ENCODE data around the gene RASA2.
"Not testable (repeated sequence)": the region's sequence is repeated elsewhere in the genome, so short reads cannot be mapped to it uniquely, and the experiment has no call there.

Gene RASA2

GRCh38 chr3:141532609-141533008 is 45.8 kb downstream of the RASA2 start:
- no peaks in the 10 kb centered on the region for H3F3A ChIP-seq (ENCODE audit: low read depth)
- TF ChIP-seq EZH2phosphoT487 (IDR thresholded peaks at IDR 0.05; ENCODE audit: borderline replicate concordance), result no peak
- no peak for TF ChIP-seq CTCF (conservative IDR thresholded peaks at IDR 0.05; ENCODE audit: low read length)
- no peaks in the 10 kb centered on the region for H3K9me2 ChIP-seq (replicated peaks; ENCODE audit: low read depth, low read length)
- H3K4me3 ChIP-seq (ENCODE audit: low read length, poor library complexity, severe bottlenecking), result no peak overlapping the region
- H3K9ac ChIP-seq (ENCODE audit: low read depth, low read length, poor library complexity, severe bottlenecking), result no peak overlapping the region
- H3K79me2 ChIP-seq (ENCODE audit: insufficient read depth, low read length), result no peaks in the 10 kb centered on the region
- H4K20me1 ChIP-seq (ENCODE audit: insufficient read depth, low read length, poor library complexity, severe bottlenecking), result no peaks in the 10 kb centered on the region
- no peak overlapping the region for H2AFZ ChIP-seq (ENCODE audit: low read length)
- H3K27me3 ChIP-seq (ENCODE audit: insufficient read depth, low read length, poor library complexity, severe bottlenecking), result no peaks in the 10 kb centered on the region
- H3K4me2 ChIP-seq (ENCODE audit: low read depth, low read length, poor library complexity, severe bottlenecking), result no peak overlapping the region
- H3K4me1 ChIP-seq (ENCODE audit: insufficient read depth, low read length, poor library complexity, severe bottlenecking), result peaks cover 16% of the 10 kb centered on the region
- H3K9me3 ChIP-seq (ENCODE audit: insufficient read depth, low read depth, low read length), result peaks cover 14% of the 10 kb centered on the region; the same call in 1 of the 2 replicates
- peaks cover 28% of the 10 kb centered on the region for H3K36me3 ChIP-seq (ENCODE audit: insufficient read depth, low read length)

- not testable (repeated sequence) for H3K4me3 ChIP-seq (ENCODE audit: low read length, poor library complexity, severe bottlenecking); H4K20me1 ChIP-seq (ENCODE audit: insufficient read depth, low read length, poor library complexity, severe bottlenecking); H3K9ac ChIP-seq (ENCODE audit: low read depth, low read length, poor library complexity, severe bottlenecking); H3K4me1 ChIP-seq (ENCODE audit: insufficient read depth, low read length, poor library complexity, severe bottlenecking); H3K79me2 ChIP-seq (ENCODE audit: insufficient read depth, low read length); H3K4me2 ChIP-seq (ENCODE audit: low read depth, low read length, poor library complexity, severe bottlenecking); H3K9me2 ChIP-seq (replicated peaks; ENCODE audit: low read depth, low read length); H2AFZ ChIP-seq (ENCODE audit: low read length); H3K27me3 ChIP-seq (ENCODE audit: insufficient read depth, low read length, poor library complexity, severe bottlenecking); H3F3A ChIP-seq (ENCODE audit: low read depth)
- Histone ChIP-seq H3K36me3 (ENCODE audit: insufficient read depth, low read length) (peaks cover 34% of the 10 kb centered on the region), H3K9me3 (ENCODE audit: insufficient read depth, low read depth, low read length) (peaks cover 14% of the 10 kb centered on the region; the same call in 1 of the 2 replicates)
Measured at GRCh38 chr3:141536017-141536416, 49.2 kb downstream of the RASA2 start.

GRCh38 chr3:141537856-141538255 is 51.0 kb downstream of the RASA2 start:
- Histone ChIP-seq H3K4me2 (ENCODE audit: low read depth, low read length, poor library complexity, severe bottlenecking) (no peak overlapping the region), H3K9ac (ENCODE audit: low read depth, low read length, poor library complexity, severe bottlenecking) (no peak overlapping the region), H2AFZ (ENCODE audit: low read length) (no peak overlapping the region), H3K9me3 (ENCODE audit: insufficient read depth, low read depth, low read length) (peaks cover 20% of the 10 kb centered on the region; the same call in 1 of the 2 replicates), H3K27me3 (ENCODE audit: insufficient read depth, low read length, poor library complexity, severe bottlenecking) (no peaks in the 10 kb centered on the region), H3K4me3 (ENCODE audit: low read length, poor library complexity, severe bottlenecking) (no peak overlapping the region), H3K4me1 (ENCODE audit: insufficient read depth, low read length, poor library complexity, severe bottlenecking) (no peaks in the 10 kb centered on the region), H4K20me1 (ENCODE audit: insufficient read depth, low read length, poor library complexity, severe bottlenecking) (no peaks in the 10 kb centered on the region), H3K36me3 (ENCODE audit: insufficient read depth, low read length) (peaks cover 48% of the 10 kb centered on the region), H3K9me2 (replicated peaks; ENCODE audit: low read depth, low read length) (no peaks in the 10 kb centered on the region), H3K79me2 (ENCODE audit: insufficient read depth, low read length) (no peaks in the 10 kb centered on the region), H3F3A (ENCODE audit: low read depth) (no peaks in the 10 kb centered on the region)
- TF ChIP-seq EZH2phosphoT487 (IDR thresholded peaks at IDR 0.05; ENCODE audit: borderline replicate concordance) (no peak), CTCF (conservative IDR thresholded peaks at IDR 0.05; ENCODE audit: low read length) (no peak)

GRCh38 chr3:141538568-141539240 is 51.9 kb downstream of the RASA2 start:
- Histone ChIP-seq H4K20me1 (ENCODE audit: insufficient read depth, low read length, poor library complexity, severe bottlenecking) (no peaks in the 10 kb centered on the region), H3K27me3 (ENCODE audit: insufficient read depth, low read length, poor library complexity, severe bottlenecking) (no peaks in the 10 kb centered on the region), H3K36me3 (ENCODE audit: insufficient read depth, low read length) (peaks cover 56% of the 10 kb centered on the region), H2AFZ (ENCODE audit: low read length) (no peak overlapping the region), H3K4me2 (ENCODE audit: low read depth, low read length, poor library complexity, severe bottlenecking) (no peak overlapping the region), H3K4me1 (ENCODE audit: insufficient read depth, low read length, poor library complexity, severe bottlenecking) (no peaks in the 10 kb centered on the region), H3K79me2 (ENCODE audit: insufficient read depth, low read length) (no peaks in the 10 kb centered on the region), H3K9me2 (replicated peaks; ENCODE audit: low read depth, low read length) (no peaks in the 10 kb centered on the region), H3F3A (ENCODE audit: low read depth) (no peaks in the 10 kb centered on the region), H3K9me3 (ENCODE audit: insufficient read depth, low read depth, low read length) (peaks cover 27% of the 10 kb centered on the region), H3K9ac (ENCODE audit: low read depth, low read length, poor library complexity, severe bottlenecking) (no peak overlapping the region), H3K4me3 (ENCODE audit: low read length, poor library complexity, severe bottlenecking) (no peak overlapping the region)
- TF ChIP-seq EZH2phosphoT487 (IDR thresholded peaks at IDR 0.05; ENCODE audit: borderline replicate concordance) (no peak), CTCF (conservative IDR thresholded peaks at IDR 0.05; ENCODE audit: low read length) (no peak)
